Measurements from ENCODE around the gene CALML3.

GRCh38 chr10:5555881-5556280 lies 31.1 kb downstream of the CALML3 start:
- TF ChIP-seq CTCF (IDR thresholded peaks at IDR 0.05 in 2 of 3, conservative IDR thresholded peaks at IDR 0.05 in 1 of 3; ENCODE audit: control insufficient read depth in 2 of 3, extremely low read depth in 1 of 3, insufficient read depth in 1 of 3, low read depth in 3 of 3, low read length in 3 of 3) (no peak), YY1 (IDR thresholded peaks at IDR 0.05; ENCODE audit: low read depth, low read length) (no peak), SP1 (IDR thresholded peaks at IDR 0.05; ENCODE audit: low read depth, low read length) (no peak), SMARCA5 (IDR thresholded peaks at IDR 0.05) (no peak), TARDBP (IDR thresholded peaks at IDR 0.05; ENCODE audit: borderline replicate concordance) (no peak), FOS (IDR thresholded peaks at IDR 0.05; ENCODE audit: borderline replicate concordance, extremely low read depth, insufficient read length) (no peak)

Data from GM12878 (cell line).